Uterus (tissue), 4 donors: ENCODE results near the gene CRYL1. TPM values are rescaled to one million over a fixed set of nuclear protein-coding genes. Genes with fewer than 3 reads are reported as not detected.

Experiments
- DNase-seq, 2 donors: peaks; one replicate each; pipeline ENCODE4 v3.0.0-alpha.2; 2019 to 2020
- H3K27ac ChIP-seq, 2 donors: fragments of 200-600 bp; sonication (generic); 1 replicate in 1 of 2; 2 replicates in 1 of 2; pipeline ENCODE4 v1.5.1; 2016 to 2018
- H3K27me3 ChIP-seq, 2 donors: fragments of 200-600 bp; sonication (generic); one replicate each; pipeline ENCODE4 v1.5.1; 2018 to 2019; ENCODE audit warnings: control low read depth in 1 of 2
- H3K36me3 ChIP-seq, 2 donors: fragments of 200-600 bp; sonication (generic); one replicate each; pipeline ENCODE4 v1.5.1; 2019; ENCODE audit warnings: control low read depth in 1 of 2
- H3K4me1 ChIP-seq, 2 donors: fragments of 200-600 bp; sonication (generic); one replicate each; pipeline ENCODE4 v1.5.1; 2018 to 2019; ENCODE audit warnings: control low read depth in 1 of 2
- H3K4me3 ChIP-seq, 2 donors: fragments of 200-600 bp; sonication (generic); 1 replicate in 1 of 2; 2 replicates in 1 of 2; pipeline ENCODE4 v1.5.1; 2018 to 2019; ENCODE audit warnings: mild to moderate bottlenecking in 1 of 2
- H3K9me3 ChIP-seq, 2 donors: fragments of 200-600 bp; sonication (generic); one replicate each; pipeline ENCODE4 v1.5.1; 2019; ENCODE audit warnings: control low read depth in 1 of 2
- POLR2A ChIP-seq, 2 donors: fragments of 450-650 bp; IDR thresholded peaks; one replicate each; pipeline ENCODE4 v1.6.1; 2016; ENCODE audit warnings: antibody characterized with exemption in 2 of 2, mild to moderate bottlenecking in 1 of 2, moderate library complexity in 1 of 2
- intact Hi-C: fragments of 100-400 bp; cut with DNase I; formaldehyde crosslinking; loops from one replicate; pipeline ENCODE4 v1.15.1; 2023; ENCODE audit warnings: low total_unique reads
- total RNA-seq, 4 donors: library from RNA; depleted of rRNA in 3 of 4; stranded (reverse); fragments of >200 nt in 3 of 4; gene quantifications; one replicate each; pipeline versions ENCODE4 v1.1.0 to v1.2.4, GENCODE V29; 2014 to 2023
- TF ChIP-seq, protein P1 (sequence below), 4 experiments: fragments of 200-600 bp in 2 of 4; fragments of 450-650 bp in 2 of 4; sonication (generic) in 2 of 4; IDR thresholded peaks; one replicate each; pipeline ENCODE4 v1.5.1; 2016 to 2019; ENCODE audit warnings: antibody characterized with exemption in 4 of 4, mild to moderate bottlenecking in 2 of 4, moderate library complexity in 1 of 4
- donor health status: DM: yes; HTN: yes; CAD: no.

CRYL1 gene
- total RNA-seq, 4 donors from 2014 or later: 35.6 to 90.4 (median 50.7) TPM

DNA sequence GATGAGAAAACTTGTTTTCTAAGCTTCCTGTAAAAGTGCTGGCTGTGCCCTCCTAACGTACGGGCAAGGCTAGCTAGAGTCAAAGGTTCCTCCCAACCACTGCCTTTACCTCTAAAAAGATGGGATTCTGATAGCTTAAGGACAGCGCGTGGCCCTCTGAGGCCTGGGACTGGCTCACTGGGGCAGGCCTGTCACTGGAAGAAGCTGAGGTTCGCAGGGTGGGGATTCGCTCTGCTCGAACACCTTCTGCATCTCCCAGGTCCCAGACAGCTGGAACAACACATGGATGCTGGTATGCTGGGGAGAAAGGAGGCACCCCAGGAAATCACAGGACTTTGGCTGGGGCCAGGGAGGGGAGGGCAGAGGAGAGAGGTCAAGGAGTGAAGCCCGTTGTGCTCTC is 53.1 kb downstream of the CRYL1 start:
- no peaks in the 10 kb centered on the region for H3K9me3 ChIP-seq
- H3K27me3 ChIP-seq: no peaks in the 10 kb centered on the region
- intact Hi-C loops: no loop called here
- no peaks in the 10 kb centered on the region for H3K36me3 ChIP-seq
- no peak for TF ChIP-seq POLR2A (IDR thresholded peaks at IDR 0.05)
- TF ChIP-seq, protein P1, sequence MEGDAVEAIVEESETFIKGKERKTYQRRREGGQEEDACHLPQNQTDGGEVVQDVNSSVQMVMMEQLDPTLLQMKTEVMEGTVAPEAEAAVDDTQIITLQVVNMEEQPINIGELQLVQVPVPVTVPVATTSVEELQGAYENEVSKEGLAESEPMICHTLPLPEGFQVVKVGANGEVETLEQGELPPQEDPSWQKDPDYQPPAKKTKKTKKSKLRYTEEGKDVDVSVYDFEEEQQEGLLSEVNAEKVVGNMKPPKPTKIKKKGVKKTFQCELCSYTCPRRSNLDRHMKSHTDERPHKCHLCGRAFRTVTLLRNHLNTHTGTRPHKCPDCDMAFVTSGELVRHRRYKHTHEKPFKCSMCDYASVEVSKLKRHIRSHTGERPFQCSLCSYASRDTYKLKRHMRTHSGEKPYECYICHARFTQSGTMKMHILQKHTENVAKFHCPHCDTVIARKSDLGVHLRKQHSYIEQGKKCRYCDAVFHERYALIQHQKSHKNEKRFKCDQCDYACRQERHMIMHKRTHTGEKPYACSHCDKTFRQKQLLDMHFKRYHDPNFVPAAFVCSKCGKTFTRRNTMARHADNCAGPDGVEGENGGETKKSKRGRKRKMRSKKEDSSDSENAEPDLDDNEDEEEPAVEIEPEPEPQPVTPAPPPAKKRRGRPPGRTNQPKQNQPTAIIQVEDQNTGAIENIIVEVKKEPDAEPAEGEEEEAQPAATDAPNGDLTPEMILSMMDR (IDR thresholded peaks at IDR 0.05): no peak
- H3K4me3 ChIP-seq: no peak overlapping the region
- DNase-seq: no peak
- H3K27ac ChIP-seq: no peak overlapping the region
- H3K4me1 ChIP-seq: no peaks in the 10 kb centered on the region

GRCh38 chr13:20470136-20470535 is 55.5 kb downstream of the CRYL1 start:
- DNase-seq: no peak
- TF ChIP-seq POLR2A (IDR thresholded peaks at IDR 0.05): no peak
- TF ChIP-seq, protein P1 (IDR thresholded peaks at IDR 0.05): no peak
- Histone ChIP-seq H3K4me3 (no peak overlapping the region), H3K9me3 (no peaks in the 10 kb centered on the region), H3K27ac (no peak overlapping the region), H3K27me3 (no peaks in the 10 kb centered on the region), H3K36me3 (no peaks in the 10 kb centered on the region), H3K4me1 (no peaks in the 10 kb centered on the region)
- intact Hi-C loops: no loop called here

DNA sequence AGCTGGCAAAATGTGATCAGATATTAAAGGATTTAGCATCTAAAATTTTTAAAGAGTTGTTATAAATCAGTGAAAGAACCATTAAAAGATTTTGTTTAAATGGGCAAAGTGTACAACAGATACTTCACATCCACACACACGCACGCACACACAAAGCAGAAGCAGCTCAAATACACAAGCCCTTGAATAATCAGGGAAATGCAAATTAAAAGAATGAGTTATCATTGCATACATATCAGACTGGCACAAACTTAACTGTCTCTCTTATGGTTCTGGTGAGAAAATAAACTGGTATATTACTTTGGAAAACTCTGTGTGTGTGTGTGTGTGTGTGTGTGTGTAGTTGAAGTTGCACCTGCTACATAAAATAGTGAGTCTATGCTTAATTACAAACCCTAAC is 59.3 kb downstream of the CRYL1 start:
- no peak for TF ChIP-seq POLR2A (IDR thresholded peaks at IDR 0.05)
- TF ChIP-seq, protein P1 (IDR thresholded peaks at IDR 0.05): no peak
- Histone ChIP-seq H3K9me3 (no peaks in the 10 kb centered on the region), H3K4me3 (no peak overlapping the region), H3K27me3 (no peaks in the 10 kb centered on the region), H3K36me3 (no peaks in the 10 kb centered on the region), H3K27ac (no peak overlapping the region), H3K4me1 (no peaks in the 10 kb centered on the region)
- intact Hi-C loops: no loop called here
- no peak for DNase-seq

GRCh38 chr13:20465218-20465879 is 60.3 kb downstream of the CRYL1 start:
- Histone ChIP-seq H3K36me3 (no peaks in the 10 kb centered on the region), H3K27ac (peak overlapping the region; percentile 12 to 37), H3K27me3 (no peaks in the 10 kb centered on the region), H3K4me1 (no peaks in the 10 kb centered on the region), H3K4me3 (no peak overlapping the region), H3K9me3 (no peaks in the 10 kb centered on the region)
- no peak for TF ChIP-seq POLR2A (IDR thresholded peaks at IDR 0.05)
- TF ChIP-seq, protein P1 (IDR thresholded peaks at IDR 0.05): no peak
- intact Hi-C loops: no loop called here
- DNase-seq: peak in 1 of 2 donors; percentile 26

GRCh38 chr13:20462921-20463320 is 62.7 kb downstream of the CRYL1 start:
- Histone ChIP-seq H3K27me3 (no peaks in the 10 kb centered on the region), H3K9me3 (no peaks in the 10 kb centered on the region), H3K4me1 (no peaks in the 10 kb centered on the region), H3K27ac (peak overlapping the region in 1 of 2 donors; percentile 58), H3K36me3 (no peaks in the 10 kb centered on the region), H3K4me3 (no peak overlapping the region)
- TF ChIP-seq POLR2A (IDR thresholded peaks at IDR 0.05): no peak
- TF ChIP-seq, protein P1 (IDR thresholded peaks at IDR 0.05): no peak
- DNase-seq: no peak
- intact Hi-C loops: no loop called here
